Lung (tissue), 12 donors: ENCODE results near the gene SIN3B. TPM values are rescaled to one million over a fixed set of nuclear protein-coding genes. Genes with fewer than 3 reads are reported as not detected.

ENCODE experiments used
- ATAC-seq: fragments of 200-7000 bp; cut with Tn5 transposase; one replicate; pipeline ENCODE4 v1.9.1; 2020; ENCODE audit warnings: moderate number of reproducible peaks; ENCODE audit not compliant: insufficient read depth, low FRiP score
- DNase-seq, 3 donors: peaks; one replicate each; pipeline ENCODE4 v3.0.0-alpha.2; 2013 to 2017
- H3K27ac ChIP-seq, 2 donors: one replicate each; pipeline ENCODE4 v1.5.1; 2013; ENCODE audit warnings: mild to moderate bottlenecking in 2 of 2, moderate library complexity in 2 of 2, control low read depth in 1 of 2, inconsistent platforms in 1 of 2, low read depth in 1 of 2, low read length in 1 of 2
- H3K27me3 ChIP-seq, 3 donors: one replicate each; pipeline ENCODE4 v1.5.1; 2013; ENCODE audit warnings: low read length in 2 of 3; ENCODE audit not compliant: control insufficient read depth in 3 of 3, insufficient read depth in 3 of 3
- H3K36me3 ChIP-seq, 4 donors: one replicate each; pipeline ENCODE4 v1.5.1; 2013; ENCODE audit warnings: low read length in 4 of 4, mild to moderate bottlenecking in 1 of 4, moderate library complexity in 1 of 4; ENCODE audit not compliant: control insufficient read depth in 4 of 4, insufficient read depth in 4 of 4
- H3K4me1 ChIP-seq, 5 donors: one replicate each; pipeline ENCODE4 v1.5.1; 2013; ENCODE audit warnings: low read length in 5 of 5, mild to moderate bottlenecking in 2 of 5, moderate library complexity in 1 of 5; ENCODE audit not compliant: control insufficient read depth in 5 of 5, insufficient read depth in 5 of 5
- H3K4me3 ChIP-seq: one replicate; pipeline ENCODE4 v1.5.1; 2013; ENCODE audit warnings: mild to moderate bottlenecking, control low read depth, moderate library complexity
- H3K9ac ChIP-seq, 2 donors: one replicate each; pipeline ENCODE4 v1.5.1; 2013; ENCODE audit warnings: low read length in 2 of 2, control low read depth in 1 of 2; ENCODE audit not compliant: insufficient read depth in 1 of 2
- H3K9me3 ChIP-seq, 4 donors: one replicate each; pipeline ENCODE4 v1.5.1; 2013; ENCODE audit warnings: low read length in 3 of 4, mild to moderate bottlenecking in 1 of 4, moderate library complexity in 1 of 4; ENCODE audit not compliant: control insufficient read depth in 4 of 4, insufficient read depth in 3 of 4
- WGBS, 2 donors: extraction: QIAGEN DNeasy Blood & Tissue Kit; methylation state at CpG; one replicate each; pipeline ENCODE4 v1.1.7; 2013; 5-methylcytosine and 5-hydroxymethylcytosine counted together
- polyA plus RNA-seq, 2 donors: library from polyadenylated mRNA; stranded (reverse); fragments of 200-250 nt; gene quantifications; one replicate each; pipeline ENCODE4 v1.2.1, GENCODE V29; 2013
- total RNA-seq, 2 donors: library from RNA; depleted of rRNA in 1 of 2; stranded (reverse); fragments of >200 nt in 1 of 2; gene quantifications; one replicate each; pipeline ENCODE4 v1.2.1, GENCODE V29; 2014 to 2021
- TF ChIP-seq, protein P1 (sequence below): IDR thresholded peaks from 2 replicates; pipeline ENCODE4 v1.5.1; 2012; ENCODE audit warnings: mild to moderate bottlenecking; ENCODE audit errors: control extremely low read depth, extremely low read depth
- donor health status: control.
- donor health status: control.
- donor health status: Bipolar disorder and iron deficiency.
- donor health status: healthy.
- donor health status: DM: yes; HTN: yes; CAD: no.

The SIN3B gene
- total and polyA plus RNA-seq, 4 donors, result 29.5 to 63.9 (median 54.5) TPM

DNA sequence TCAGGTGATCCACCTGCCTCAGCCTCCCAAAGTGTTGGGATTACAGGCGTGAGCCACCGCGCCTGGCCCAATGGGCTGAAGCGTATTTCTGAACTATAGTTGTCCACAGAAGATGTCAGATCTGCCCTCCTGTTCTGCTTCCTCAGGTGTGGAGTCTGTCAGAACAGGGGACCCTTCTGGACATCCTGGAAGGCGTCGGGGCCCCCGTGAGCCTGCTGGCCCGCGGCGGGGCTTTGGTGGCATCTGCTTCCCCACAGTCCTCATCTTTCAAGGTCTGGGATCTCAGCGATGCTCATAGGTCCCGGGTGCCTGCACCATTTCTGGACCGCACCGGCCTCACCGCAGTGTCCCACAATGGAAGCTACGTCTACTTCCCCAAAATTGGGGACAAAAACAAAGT is 29.5 kb upstream of the SIN3B start:
- no peak overlapping the region for H3K27ac ChIP-seq
- no peak overlapping the region for H3K9ac ChIP-seq
- TF ChIP-seq, protein P1, sequence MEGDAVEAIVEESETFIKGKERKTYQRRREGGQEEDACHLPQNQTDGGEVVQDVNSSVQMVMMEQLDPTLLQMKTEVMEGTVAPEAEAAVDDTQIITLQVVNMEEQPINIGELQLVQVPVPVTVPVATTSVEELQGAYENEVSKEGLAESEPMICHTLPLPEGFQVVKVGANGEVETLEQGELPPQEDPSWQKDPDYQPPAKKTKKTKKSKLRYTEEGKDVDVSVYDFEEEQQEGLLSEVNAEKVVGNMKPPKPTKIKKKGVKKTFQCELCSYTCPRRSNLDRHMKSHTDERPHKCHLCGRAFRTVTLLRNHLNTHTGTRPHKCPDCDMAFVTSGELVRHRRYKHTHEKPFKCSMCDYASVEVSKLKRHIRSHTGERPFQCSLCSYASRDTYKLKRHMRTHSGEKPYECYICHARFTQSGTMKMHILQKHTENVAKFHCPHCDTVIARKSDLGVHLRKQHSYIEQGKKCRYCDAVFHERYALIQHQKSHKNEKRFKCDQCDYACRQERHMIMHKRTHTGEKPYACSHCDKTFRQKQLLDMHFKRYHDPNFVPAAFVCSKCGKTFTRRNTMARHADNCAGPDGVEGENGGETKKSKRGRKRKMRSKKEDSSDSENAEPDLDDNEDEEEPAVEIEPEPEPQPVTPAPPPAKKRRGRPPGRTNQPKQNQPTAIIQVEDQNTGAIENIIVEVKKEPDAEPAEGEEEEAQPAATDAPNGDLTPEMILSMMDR, result no peak
- no peak for DNase-seq
- 95 to 96% methylated on average over 16 of the region's 16 CpGs for WGBS, 2 donors
- H3K4me3 ChIP-seq, result no peak overlapping the region
- H3K27me3 ChIP-seq, result no peaks in the 10 kb centered on the region
- no peak for ATAC-seq
- peaks cover 0 to 6% (median under 1%) of the 10 kb centered on the region in 4 donors for H3K9me3 ChIP-seq
- no peaks in the 10 kb centered on the region for H3K4me1 ChIP-seq
- no peaks in the 10 kb centered on the region for H3K36me3 ChIP-seq

DNA sequence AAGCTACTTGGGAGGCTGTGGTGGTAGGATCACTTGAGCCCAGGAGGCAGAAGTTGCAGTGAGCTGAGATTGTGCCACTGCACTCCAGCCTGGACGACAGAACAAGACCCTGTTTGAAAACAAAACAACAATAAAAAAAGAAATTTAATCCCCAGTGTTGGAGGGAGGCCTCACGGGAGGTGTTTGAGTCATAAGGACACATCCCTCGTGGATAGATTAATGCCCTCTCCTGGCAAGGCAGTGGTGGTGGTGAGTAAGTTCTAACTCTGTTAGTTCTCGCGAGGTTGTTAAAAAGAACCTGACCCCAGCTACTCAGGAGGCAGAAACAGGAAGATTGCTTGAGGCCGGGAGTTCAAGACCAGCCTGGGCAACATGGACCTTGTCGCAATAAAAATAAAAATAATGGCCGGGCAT is 27.6 kb upstream of the SIN3B start:
- H3K4me3 ChIP-seq, result no peak overlapping the region
- no peaks in the 10 kb centered on the region for H3K36me3 ChIP-seq
- DNase-seq (no peak), ATAC-seq (no peak)
- H3K9me3 ChIP-seq, result no peaks in the 10 kb centered on the region
- no peaks in the 10 kb centered on the region for H3K27me3 ChIP-seq
- 74 to 86% methylated on average over 8 of the region's 8 CpGs for WGBS, 2 donors
- TF ChIP-seq, protein P1, result no peak
- no peaks in the 10 kb centered on the region for H3K4me1 ChIP-seq
- H3K27ac ChIP-seq, result no peak overlapping the region
- no peak overlapping the region for H3K9ac ChIP-seq

DNA sequence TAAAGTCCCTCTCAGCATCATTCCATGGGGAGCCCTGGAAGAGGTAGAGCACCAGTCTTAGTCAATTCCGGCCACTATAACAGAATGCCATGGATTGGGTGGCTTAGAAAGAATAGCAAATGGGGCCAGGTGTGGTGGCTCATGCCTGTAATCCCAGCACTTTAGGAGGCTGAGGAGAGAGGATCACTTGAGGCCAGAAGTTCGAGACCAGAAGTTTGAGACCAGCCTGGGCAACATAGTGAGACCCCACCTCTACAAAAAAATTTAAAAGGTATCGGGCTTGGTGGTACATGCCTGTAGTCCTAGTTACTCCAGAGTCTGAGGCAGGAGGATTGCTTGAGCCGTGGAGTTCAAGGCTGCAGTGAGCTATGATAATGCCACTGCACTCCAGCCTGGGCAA is 25.0 kb upstream of the SIN3B start:
- H3K4me3 ChIP-seq, result no peak overlapping the region
- no peaks in the 10 kb centered on the region for H3K27me3 ChIP-seq
- no peaks in the 10 kb centered on the region for H3K4me1 ChIP-seq
- TF ChIP-seq, protein P1, result no peak
- no peaks in the 10 kb centered on the region for H3K36me3 ChIP-seq
- no peak overlapping the region for H3K9ac ChIP-seq
- H3K9me3 ChIP-seq, result no peaks in the 10 kb centered on the region
- ATAC-seq, result no peak
- no peak for DNase-seq
- 94 to 97% methylated on average over 4 of the region's 4 CpGs for WGBS, 2 donors
- H3K27ac ChIP-seq, result no peak overlapping the region
